NCI-H1105 treated with DMSO at 0.1 percent for 48 hours (cell line): ENCODE results near the gene BBS4.
"Not testable (repeated sequence)": the region's sequence is repeated elsewhere in the genome, so short reads cannot be mapped to it uniquely, and the experiment has no call there.

ENCODE experiments used
- DNase-seq: peaks from one replicate; lab custom pipeline; 2025; lab: John Stamatoyannopoulos, UW

Gene BBS4

DNA sequence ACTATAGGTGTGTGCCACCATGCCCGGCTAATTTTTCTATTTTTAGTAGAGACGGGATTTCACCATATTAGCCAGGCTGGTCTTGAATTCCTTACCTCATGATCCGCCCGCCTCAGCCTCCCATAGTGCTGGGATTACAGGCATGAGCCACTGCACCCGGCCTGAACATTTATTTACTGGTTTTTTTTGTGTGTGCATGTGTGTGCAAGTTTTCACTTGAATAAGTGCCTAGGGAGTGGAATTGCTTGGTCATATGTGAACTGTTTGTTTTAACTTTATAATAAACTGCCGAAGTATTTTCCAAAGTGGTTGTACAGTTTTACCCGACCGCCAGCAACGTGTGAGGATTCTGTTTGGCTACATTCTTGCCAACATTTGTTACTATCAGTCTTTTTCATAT is 14.1 kb downstream of the BBS4 start:
- no peak for DNase-seq

DNA sequence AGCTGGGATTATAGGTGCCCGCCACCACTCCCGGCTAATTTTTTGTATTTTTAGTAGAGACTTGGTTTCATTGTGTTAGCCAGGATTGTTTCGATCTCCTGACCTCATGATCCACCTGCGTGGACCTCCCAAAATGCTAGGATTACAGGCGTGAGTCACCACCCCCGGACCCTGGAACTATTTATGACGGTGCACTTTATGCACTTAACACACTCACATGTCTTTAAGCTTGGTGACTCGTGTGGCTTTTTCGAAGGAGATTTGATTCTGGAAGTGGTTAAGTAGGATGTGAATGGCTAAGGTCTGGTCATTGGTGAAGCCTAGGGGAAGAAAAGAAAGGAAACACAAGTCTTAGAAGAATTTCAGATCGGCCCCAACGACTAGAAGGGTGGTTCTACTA is 20.3 kb downstream of the BBS4 start:
- DNase-seq = no peak

DNA sequence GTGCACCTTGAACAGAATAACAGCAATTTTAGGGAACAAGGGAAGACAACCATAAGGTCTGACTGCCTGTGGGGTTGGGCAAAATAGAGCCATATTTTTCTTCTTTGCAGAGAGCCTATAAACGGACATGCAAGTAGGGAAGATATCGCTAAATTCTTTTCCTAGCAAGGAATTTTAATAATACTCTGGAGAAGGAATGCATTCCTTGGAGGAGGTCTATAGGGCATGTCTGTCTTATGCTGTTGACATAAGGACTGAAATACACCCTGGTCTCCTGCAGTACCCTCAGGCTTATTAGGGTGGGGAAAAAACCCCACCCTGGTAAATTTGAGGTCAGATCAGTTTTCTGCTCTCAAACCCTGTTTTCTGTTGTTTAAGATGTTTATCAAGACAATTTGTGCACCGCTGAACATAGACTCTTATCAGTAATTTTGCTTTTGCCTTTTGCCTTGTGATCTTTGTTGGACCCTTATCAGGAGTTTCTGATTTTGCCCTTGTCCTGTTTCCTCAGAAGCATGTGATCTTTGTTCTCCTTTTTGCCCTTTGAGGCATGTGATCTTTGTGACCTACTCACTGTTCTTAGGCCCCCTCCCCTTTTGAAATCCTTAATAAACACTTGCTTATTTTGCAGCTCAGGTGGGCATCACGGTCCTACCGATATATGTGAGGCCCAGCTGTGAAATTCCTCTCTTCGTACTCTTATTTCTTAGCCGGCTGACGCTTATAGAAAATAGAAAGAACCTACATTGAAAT is 22.7 kb downstream of the BBS4 start:
- DNase-seq = not testable (repeated sequence)

- DNase-seq = peak; percentile 73
These were observed 36.2 kb downstream of the BBS4 start for GRCh38 chr15:72722071-72722696.

- DNase-seq = no peak
These were observed 38.0 kb downstream of the BBS4 start for GRCh38 chr15:72724028-72724427.

- no peak for DNase-seq
These were observed 39.4 kb downstream of the BBS4 start for GRCh38 chr15:72725446-72725845.

- DNase-seq = not testable (repeated sequence)
These were observed 39.8 kb downstream of the BBS4 start for GRCh38 chr15:72725851-72726250.

GRCh38 chr15:72727154-72727553 is 41.1 kb downstream of the BBS4 start:
- DNase-seq = no peak

GRCh38 chr15:72728249-72728648 is 42.2 kb downstream of the BBS4 start:
- DNase-seq = not testable (repeated sequence)

GRCh38 chr15:72728821-72729220 is 42.8 kb downstream of the BBS4 start:
- DNase-seq = no peak

- DNase-seq = no peak
These were observed 46.1 kb downstream of the BBS4 start for GRCh38 chr15:72732086-72732485.

DNA sequence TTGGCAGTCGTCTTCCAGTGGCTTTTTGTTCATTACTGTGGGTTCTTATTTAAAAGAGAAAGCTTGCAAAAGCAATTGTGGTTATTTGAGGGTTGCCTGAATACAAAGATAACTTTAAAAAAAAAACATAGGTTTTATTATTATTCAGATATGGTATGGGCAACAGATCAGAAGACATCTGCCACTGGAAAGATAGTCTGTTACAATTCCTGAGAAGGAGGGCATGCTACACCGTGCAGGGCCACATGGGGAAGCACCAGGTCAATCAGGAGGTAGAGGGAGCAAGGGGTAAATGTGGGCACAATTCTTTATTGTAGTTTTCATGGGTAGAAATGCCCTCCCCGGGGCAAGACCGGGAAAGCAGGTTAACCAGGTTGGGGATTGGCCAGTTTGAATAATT is 46.5 kb downstream of the BBS4 start:
- no peak for DNase-seq

- no peak for DNase-seq
These were observed 48.1 kb downstream of the BBS4 start for GRCh38 chr15:72733941-72734738.

GRCh38 chr15:72735111-72735510 is 49.1 kb downstream of the BBS4 start:
- no peak for DNase-seq

- no peak for DNase-seq
These were observed 51.1 kb downstream of the BBS4 start for GRCh38 chr15:72737061-72737460.

DNA sequence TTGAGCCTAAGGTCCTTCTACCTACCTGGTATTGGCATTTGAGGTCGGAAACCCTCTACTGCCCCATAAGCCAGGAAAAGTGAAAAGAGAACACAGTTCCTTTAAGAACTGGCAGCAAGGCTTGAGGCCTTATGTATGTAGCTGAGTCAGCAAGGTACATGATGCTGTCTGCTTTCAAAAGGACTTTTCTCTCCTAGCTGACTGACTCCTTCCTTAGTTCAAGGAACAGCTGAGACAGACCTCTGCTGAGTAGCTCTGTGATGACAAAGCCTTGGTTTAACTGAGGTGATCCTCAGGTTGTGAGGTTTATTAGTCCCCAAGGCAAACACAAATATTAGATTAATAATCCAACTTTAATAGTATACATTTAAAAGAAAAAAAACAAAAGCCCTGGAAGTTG is 51.7 kb downstream of the BBS4 start:
- DNase-seq = no peak

DNA sequence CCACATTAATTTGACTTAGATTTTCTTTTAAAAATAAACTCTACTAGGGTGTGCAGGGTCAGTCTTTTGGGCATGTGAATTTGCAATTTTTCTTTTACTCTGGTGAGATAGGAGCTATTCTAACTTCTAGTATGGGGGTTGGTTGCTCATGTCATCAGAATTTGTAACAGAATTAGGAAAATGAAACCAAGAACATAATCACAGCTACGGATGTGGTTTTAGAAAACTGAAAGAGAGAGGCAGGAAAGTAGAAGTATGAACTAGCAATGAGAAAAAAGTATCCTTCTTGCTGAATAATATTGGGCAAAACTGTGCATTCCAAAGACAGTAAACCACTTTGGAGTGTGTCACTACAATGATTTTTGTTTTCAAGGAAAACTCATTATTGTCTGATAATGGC is 54.2 kb downstream of the BBS4 start:
- no peak for DNase-seq

- DNase-seq = no peak
These were observed 63.7 kb downstream of the BBS4 start for GRCh38 chr15:72749700-72750099.

GRCh38 chr15:72751751-72752455 is 65.9 kb downstream of the BBS4 start:
- no peak for DNase-seq

GRCh38 chr15:72754096-72754495 is 68.1 kb downstream of the BBS4 start:
- DNase-seq = no peak

DNA sequence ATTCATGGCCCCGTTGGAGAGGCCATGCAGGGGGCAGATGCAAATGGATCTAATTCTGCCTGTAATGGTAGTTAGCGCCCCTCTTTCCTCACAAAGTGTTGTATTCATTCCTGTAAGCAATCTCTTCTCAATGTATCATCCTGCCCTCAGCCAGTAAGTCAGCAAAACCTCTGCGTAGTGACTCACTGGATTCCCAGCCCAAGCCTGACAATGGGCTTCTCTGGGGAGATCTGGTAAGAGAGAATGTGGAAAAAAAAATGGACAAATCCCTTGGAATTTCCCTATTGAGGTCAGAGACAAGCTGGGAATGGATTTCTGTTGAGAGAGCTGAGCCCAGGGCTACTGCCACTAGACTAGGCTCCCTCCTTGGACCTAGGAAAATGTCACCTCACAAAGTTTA is 72.2 kb downstream of the BBS4 start:
- DNase-seq = no peak

DNA sequence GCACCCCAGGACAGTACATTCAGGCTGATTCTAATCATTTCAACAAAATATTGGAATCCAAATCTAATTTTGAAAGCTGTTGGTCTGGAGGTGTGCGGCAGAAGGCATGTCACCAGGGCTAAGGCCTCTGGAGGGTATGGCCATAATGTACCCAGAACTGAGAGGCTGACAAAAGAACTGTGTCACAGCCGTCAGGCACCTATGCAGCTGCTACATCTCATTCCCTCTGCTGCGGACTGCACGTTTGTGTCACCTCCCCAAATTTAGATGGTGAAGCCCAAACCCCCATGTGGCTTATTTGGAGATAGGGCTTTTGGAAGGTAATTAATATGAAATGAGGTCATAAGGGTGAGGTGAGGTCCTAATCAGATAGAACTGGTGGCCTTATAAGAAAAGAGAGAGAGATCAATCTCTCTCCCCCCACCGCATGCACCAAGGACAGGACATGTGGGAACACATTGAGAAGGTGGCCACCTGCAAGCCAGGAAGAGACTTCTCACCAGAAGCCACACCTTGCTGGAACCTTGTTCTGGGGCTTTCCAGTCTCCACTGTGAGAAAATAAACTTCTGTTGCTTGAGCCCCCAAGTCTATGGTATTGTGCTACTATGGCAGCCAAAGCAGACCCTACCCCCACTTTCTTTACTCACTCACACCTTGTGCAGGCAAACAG is 74.7 kb downstream of the BBS4 start:
- no peak for DNase-seq
